Activated T-cell treated with anti-CD3 and anti-CD28 coated beads for 1 hour (primary cell): ENCODE data around the gene PTPRE.

Source experiments
- DNase-seq: peaks from one replicate; pipeline ENCODE4 v3.0.0-alpha.2; 2020; ENCODE audit warnings: low read depth

Gene PTPRE

DNA sequence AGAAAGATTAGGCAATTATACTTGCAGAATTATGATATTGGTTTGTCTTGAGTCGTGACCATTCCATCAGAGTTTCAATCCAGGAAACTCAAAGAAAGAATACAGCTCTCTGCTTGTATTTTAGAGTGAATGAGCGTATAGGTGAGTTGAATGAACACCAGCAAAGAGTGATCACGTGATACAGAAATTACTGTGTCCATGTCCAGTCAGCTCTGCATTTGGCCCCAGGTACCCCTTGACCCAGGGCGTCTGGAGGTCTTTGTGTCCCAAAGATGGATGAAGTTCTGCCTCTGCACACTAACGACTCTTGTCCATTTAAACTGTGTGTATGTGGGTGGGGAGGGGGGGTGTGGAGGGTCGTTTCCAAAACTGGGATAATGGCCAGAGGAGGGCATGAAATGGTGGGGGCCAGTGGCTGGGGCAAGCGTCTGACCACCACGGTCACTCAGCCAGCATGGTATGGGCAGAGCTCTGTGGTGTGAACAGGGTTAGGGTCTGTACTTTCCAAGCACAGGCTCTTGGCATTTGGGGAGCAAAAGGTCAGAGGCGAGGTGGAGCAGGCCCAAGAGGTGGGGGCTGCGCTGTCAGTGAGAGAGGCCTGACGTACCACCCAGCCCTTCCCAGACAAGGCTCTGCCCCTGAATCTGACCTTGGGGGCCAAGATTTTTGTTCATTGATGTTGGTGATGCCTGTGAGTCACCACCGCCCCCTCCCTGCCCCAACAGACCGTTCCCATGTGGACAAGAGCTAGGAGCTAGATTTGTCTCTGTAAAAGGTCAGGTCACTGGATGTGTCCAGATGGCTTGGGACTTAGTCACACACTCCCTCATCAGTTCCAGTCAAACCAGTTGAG lies 1.4 kb downstream of the PTPRE start:
- DNase-seq, result no peak

GRCh38 chr10:127908959-127909267 lies 2.0 kb downstream of the PTPRE start:
- DNase-seq, result no peak

DNA sequence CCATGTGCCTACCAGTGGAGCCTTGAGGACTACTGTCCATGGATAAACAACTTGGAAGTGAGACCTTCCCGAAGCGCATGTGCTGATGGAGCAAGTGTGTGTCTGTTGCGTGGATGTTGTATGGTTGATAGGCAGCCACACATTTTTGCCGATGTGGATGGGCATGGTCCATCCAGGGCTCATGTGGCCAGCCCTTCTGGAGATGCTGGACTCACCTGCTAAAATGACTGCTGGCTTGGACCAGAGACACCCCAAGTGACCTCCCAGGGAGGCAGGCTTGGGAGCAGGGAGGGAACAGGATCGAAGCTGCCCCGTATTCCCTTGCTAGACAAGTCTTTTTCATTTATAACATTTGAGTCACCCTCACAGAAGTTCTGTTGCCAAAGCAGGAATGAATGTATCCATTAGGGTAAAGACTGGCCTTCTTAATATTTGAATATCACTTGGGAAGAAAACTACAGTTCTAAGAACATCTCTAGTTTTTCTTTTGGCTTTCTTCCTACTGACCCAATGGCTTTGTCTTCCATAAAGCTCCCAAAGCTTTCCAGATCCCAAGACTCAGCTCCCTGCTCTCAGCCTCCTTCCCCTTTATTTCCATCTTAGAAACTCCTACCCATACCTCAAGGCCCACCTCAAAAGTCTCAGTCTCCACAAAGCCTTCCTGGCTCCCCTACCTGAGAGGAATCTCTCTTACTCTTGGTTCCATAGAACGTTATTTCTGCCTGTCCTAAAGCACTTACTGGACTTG lies 3.0 kb downstream of the PTPRE start:
- no peak for DNase-seq

GRCh38 chr10:127910464-127910770 lies 3.5 kb downstream of the PTPRE start:
- no peak for DNase-seq

- no peak for DNase-seq
Observed at GRCh38 chr10:127911218-127911866, 4.4 kb downstream of the PTPRE start.

- DNase-seq, result no peak
Observed at GRCh38 chr10:127911867-127912257, 5.0 kb downstream of the PTPRE start.

DNA sequence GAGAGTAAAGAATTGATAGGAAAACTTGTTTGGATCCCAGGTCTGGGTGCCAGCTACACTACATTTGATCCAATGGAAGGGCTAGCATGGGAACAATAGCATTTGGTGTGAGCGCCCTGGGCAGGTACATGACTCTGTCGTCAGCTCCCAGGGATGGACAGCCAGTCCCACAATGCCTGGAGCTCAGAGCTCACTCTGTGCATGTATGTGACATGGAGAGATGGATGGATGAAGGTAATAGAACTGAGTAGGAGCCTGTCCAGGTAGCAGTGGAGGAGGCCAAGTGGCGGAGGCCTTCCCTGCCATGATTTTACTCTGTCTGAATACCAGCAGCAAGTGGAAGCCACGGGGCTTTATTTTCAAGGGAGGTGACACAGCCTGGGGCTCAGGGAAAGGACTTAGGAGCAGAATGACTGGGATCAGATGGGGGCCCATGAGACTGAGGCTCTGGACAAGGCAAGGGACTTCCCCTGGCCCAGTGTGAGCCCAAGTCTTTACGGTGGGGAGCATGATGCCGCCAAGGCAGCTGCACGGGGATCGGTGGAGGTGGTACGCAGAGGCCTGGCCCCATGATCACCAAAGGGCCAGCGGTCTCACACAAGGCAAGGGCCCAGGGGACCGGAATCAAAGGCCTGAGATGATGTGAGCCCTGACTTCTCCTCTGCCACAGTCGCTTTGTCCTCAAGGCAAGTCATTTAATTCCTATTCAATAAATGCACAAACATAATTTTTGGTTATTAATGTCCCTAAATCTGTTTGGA lies 5.9 kb downstream of the PTPRE start:
- no peak for DNase-seq

DNA sequence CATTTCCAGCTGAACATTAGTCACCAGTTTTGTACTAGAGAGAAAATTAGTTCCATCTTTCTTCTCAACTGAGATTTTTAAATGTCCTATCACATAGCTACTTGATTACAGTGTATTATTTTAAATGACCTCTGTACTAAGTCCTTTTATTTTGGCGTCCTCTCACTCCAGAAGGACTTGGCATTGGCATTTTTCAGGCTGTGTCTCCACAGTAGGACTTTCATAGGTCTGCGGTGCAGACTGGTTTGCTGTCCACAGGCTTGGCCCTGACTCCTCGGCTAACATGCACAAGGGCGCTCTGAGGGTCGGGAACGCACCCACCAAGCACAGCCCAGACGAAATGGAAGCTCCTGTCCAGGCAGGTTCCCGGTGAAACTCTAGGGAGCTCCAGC lies 6.5 kb downstream of the PTPRE start:
- DNase-seq, result no peak

- no peak for DNase-seq
Observed at GRCh38 chr10:127915324-127915723, 8.4 kb downstream of the PTPRE start.

GRCh38 chr10:127916826-127917225 lies 9.9 kb downstream of the PTPRE start:
- DNase-seq, result no peak

GRCh38 chr10:127918572-127918971 lies 11.7 kb downstream of the PTPRE start:
- DNase-seq, result no peak

GRCh38 chr10:127919418-127920271 lies 12.7 kb downstream of the PTPRE start:
- DNase-seq, result no peak

- no peak for DNase-seq
Observed at GRCh38 chr10:127920306-127921074, 13.6 kb downstream of the PTPRE start.

DNA sequence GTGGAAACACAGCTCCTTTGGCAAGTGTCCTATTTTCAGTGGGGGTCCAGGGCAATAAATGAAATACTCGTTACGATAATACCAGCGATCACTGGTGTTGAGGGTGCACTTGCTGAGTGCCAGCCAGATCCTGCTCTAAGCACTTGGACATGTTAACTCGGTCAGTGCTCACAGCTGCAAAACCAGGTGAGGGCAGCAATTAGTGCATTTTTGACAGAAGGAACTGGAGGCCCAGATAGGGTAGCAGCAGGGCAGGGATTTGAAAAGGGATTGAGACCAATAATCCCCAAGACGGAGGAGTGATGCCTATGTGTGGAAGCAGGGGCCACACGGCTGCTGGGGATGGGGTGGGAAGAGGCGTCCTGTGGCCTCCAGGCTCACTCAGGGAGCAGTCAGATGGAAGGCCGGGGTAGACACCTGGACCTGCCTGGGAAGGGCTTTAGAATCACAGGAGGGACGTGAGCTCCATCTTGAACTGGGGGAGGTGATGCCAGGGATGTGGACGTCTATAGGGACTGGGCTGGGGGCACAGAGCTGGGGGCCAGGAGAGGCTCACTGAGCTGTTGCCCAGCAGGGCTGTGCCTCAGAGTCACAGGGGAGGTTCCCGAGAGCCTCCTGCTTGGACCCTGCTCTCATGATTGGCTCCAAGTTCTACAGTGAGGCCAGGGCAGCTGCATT lies 14.3 kb downstream of the PTPRE start:
- DNase-seq, result no peak

DNA sequence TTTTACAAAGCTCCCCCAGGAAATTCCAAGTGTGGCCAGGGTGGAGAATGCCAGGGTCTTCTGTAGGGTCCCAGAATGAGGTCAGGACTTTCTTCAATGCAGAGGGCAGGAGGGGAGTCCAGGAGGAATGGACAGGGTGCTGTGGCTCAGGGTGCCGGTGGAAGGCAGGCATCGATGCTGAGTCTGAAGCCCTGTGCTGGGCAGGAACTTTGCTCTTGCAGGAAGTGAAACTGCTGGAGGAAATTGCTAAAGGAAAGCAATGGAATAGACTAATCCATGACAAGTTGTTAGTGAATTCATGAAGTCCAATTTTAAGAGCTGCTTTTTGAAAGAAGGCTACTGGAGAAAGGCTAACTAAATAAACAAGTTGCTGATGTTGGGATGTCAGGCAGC lies 14.8 kb downstream of the PTPRE start:
- DNase-seq, result no peak

DNA sequence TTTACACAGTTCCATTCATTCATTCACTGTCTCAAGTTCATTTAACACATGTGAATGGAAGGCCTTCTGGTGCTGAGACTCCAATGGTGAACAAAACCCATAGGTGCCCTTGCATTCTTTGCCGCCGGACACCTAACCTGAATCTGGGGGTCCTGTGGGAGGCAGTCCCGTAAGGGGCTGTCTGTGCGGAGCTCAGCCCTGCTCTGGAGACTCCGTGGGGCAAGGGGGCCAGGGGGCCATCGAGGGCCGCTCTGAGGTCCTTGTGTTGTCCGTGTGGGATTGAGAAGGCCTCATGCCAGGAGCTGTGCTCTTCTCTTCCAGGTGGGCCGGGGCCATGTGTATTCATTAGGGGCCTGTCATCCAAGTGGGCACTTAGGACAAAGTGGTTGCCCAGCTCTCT lies 15.3 kb downstream of the PTPRE start:
- DNase-seq, result no peak

DNA sequence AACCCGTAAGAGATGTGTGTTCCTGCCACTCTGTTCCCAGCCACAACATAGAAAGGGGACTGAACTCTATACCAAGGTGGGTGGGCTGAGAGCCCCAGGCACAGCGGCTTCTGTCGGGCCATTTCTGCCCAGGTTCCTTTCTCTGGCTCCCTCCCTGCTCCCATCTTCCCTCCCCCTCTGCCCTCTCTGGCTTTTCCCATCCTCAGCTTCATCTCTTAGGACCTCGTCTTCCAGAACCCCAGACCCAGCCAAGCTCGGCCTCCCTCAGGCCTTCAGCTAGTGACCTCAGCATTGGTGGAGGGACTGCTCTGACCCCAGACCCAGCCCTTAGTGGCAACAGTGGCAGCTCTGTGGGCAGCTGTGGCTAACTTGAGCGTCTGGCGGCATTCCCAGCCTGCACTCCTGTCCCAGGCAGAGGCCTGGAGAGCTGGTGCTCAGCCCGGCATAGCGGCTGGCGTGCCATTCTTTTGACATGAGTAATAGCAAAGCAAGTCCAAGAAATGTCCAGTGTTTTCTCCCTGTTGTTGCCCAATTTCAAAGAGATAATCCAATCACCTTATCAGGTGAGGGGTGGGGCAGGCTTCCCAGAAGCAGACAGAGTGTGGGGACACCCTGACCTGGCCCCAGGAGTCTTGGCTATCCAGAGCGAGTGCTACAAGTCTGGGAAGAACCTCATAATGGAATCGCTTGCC lies 15.9 kb downstream of the PTPRE start:
- no peak for DNase-seq

DNA sequence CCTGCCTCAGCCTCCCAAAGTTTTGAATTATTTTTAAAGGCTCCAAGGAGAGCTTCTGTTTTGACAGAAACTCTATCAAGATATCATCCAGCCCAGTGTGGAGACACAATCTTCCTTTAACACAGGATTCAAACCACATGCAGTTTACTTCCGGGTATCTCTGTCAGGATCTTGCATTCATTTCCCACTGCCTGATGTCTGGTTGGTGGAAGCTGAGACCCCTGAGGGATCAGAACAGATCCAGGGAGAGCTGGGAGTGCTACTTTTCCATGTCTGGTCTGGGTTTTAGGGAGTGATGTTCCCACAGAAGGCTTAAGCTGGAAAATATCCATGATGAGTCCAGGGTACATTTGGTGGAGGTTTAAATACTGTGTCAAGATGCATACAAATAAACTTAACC lies 16.7 kb downstream of the PTPRE start:
- DNase-seq, result no peak

GRCh38 chr10:127925471-127926207 lies 18.7 kb downstream of the PTPRE start:
- DNase-seq, result no peak
